ENCODE data around the gene AKNAD1.
"Not testable (repeated sequence)": the region's sequence is repeated elsewhere in the genome, so short reads cannot be mapped to it uniquely, and the experiment has no call there.

Gene AKNAD1

GRCh38 chr1:108856994-108857393 is at the start of gene AKNAD1:
AKNAD1 (minus strand) TSS chr1:108857094; CDS start chr1:108852664, 4,430 bp downstream.
- DNase-seq = no peak

GRCh38 chr1:108901106-108901505 is 44.2 kb upstream of the AKNAD1 start:
- no peak for DNase-seq

- DNase-seq = no peak
Measured at GRCh38 chr1:108897865-108898720, 41.2 kb upstream of the AKNAD1 start.

- DNase-seq = no peak
Measured at GRCh38 chr1:108896146-108897145, 39.6 kb upstream of the AKNAD1 start.

GRCh38 chr1:108893141-108893530 is 36.2 kb upstream of the AKNAD1 start:
- no peak for DNase-seq

GRCh38 chr1:108892356-108893140 is 35.7 kb upstream of the AKNAD1 start:
- no peak for DNase-seq

GRCh38 chr1:108889706-108890384 is 33.0 kb upstream of the AKNAD1 start:
- DNase-seq = no peak

- not testable (repeated sequence) for DNase-seq
Measured at GRCh38 chr1:108889006-108889645, 32.2 kb upstream of the AKNAD1 start.

- no peak for DNase-seq
Measured at GRCh38 chr1:108886292-108886691, 29.4 kb upstream of the AKNAD1 start.

GRCh38 chr1:108884968-108885367 is 28.1 kb upstream of the AKNAD1 start:
- DNase-seq = no peak

GRCh38 chr1:108882837-108883236 is 25.9 kb upstream of the AKNAD1 start:
- DNase-seq = no peak

- no peak for DNase-seq
Measured at GRCh38 chr1:108881369-108881768, 24.5 kb upstream of the AKNAD1 start.

GRCh38 chr1:108880850-108881249 is 24.0 kb upstream of the AKNAD1 start:
- DNase-seq = no peak

GRCh38 chr1:108878678-108879077 is 21.8 kb upstream of the AKNAD1 start:
- no peak for DNase-seq

- DNase-seq = no peak
Measured at GRCh38 chr1:108878160-108878469, 21.2 kb upstream of the AKNAD1 start.

- DNase-seq = no peak
Measured at GRCh38 chr1:108877348-108878159, 20.7 kb upstream of the AKNAD1 start.

GRCh38 chr1:108871050-108871724 is 14.3 kb upstream of the AKNAD1 start:
- no peak for DNase-seq

GRCh38 chr1:108865316-108865910 is 8.5 kb upstream of the AKNAD1 start:
- DNase-seq = no peak

- DNase-seq = no peak
Measured at GRCh38 chr1:108863984-108864383, 7.1 kb upstream of the AKNAD1 start.

Measured in GOT3 (cell line).